Panc1 (cell line): ENCODE data around the gene DECR2. TPM values are rescaled to one million over a fixed set of nuclear protein-coding genes. Genes with fewer than 3 reads are reported as not detected.
A peak's percentile ranks its signal among the peaks of the same experiment; 100 is the strongest.

ENCODE experiments used
- ATAC-seq: fragments of 200-7000 bp; cut with Tn5 transposase; 2 replicates; pipeline ENCODE4 v1.9.1; 2020; ENCODE audit warnings: mild to moderate bottlenecking, moderate library complexity
- BruUV-seq: library from RNA; stranded (reverse); fragments of 400-500 nt; replicated peaks from 2 replicates; lab custom pipeline; 2021; lab: Mats Ljungman, UMichigan
- CTCF ChIA-PET: fragments of 300-600 bp; sonication (Branson Sonifier 250); formaldehyde crosslinking; loops from one replicate; lab custom pipeline; 2022; ENCODE audit warnings: antibody characterized with exemption; lab: Charles Lee
- POLR2A ChIA-PET: fragments of 300-600 bp; sonication (Branson Sonifier 250); formaldehyde crosslinking; loops from one replicate; lab custom pipeline; 2022; ENCODE audit warnings: antibody characterized with exemption; lab: Charles Lee
- DNase-seq: peaks from one replicate; pipeline ENCODE4 v3.0.0-alpha.2; 2010; ENCODE audit warnings: low read depth, low spot score
- H3K27ac ChIP-seq: 2 replicates; pipeline ENCODE4 v1.5.1; 2011; ENCODE audit warnings: mild to moderate bottlenecking, low read length, inconsistent platforms
- H3K27me3 ChIP-seq: fragments of 200-500 bp; sonication (Bioruptor generic); 2 replicates; pipeline ENCODE4 v1.6.0; 2014; ENCODE audit warnings: low read length, inconsistent platforms; ENCODE audit not compliant: control insufficient read depth, insufficient read depth
- H3K36me3 ChIP-seq: fragments of 200-500 bp; sonication (Bioruptor generic); 2 replicates; pipeline ENCODE4 v1.5.1; 2014; ENCODE audit warnings: inconsistent platforms, mild to moderate bottlenecking, low read length, moderate library complexity; ENCODE audit not compliant: control insufficient read depth, insufficient read depth
- H3K4me1 ChIP-seq: 2 replicates; pipeline ENCODE4 v1.5.1; 2011; ENCODE audit warnings: inconsistent platforms, mild to moderate bottlenecking, low read length, moderate library complexity; ENCODE audit not compliant: control insufficient read depth, insufficient read depth
- H3K4me3 ChIP-seq, 2 experiments: 2 replicates each; pipeline ENCODE4 v1.5.1; 2011 to 2012; ENCODE audit warnings: low read depth in 2 of 2, low read length in 2 of 2, mild to moderate bottlenecking in 2 of 2, inconsistent platforms in 1 of 2, moderate library complexity in 1 of 2
- H3K9me3 ChIP-seq: fragments of 200-500 bp; sonication (Bioruptor generic); 2 replicates; pipeline ENCODE4 v1.5.1; 2014; ENCODE audit warnings: low read depth, mild to moderate bottlenecking, inconsistent platforms, low read length, moderate library complexity; ENCODE audit not compliant: control insufficient read depth, insufficient read depth
- CTCF ChIP-seq: fragments of 450-650 bp; IDR thresholded peaks from 2 replicates; pipeline ENCODE4 v1.5.1; 2017; ENCODE audit warnings: mild to moderate bottlenecking
- POLR2AphosphoS5 ChIP-seq: IDR thresholded peaks from 2 replicates; pipeline ENCODE4 v1.6.1; 2012; ENCODE audit warnings: mild to moderate bottlenecking, low read depth, low read length, moderate library complexity
- REST ChIP-seq, 2 experiments: IDR thresholded peaks; 2 replicates each; pipeline ENCODE4 v1.6.1; 2011 to 2012; ENCODE audit warnings: low read depth in 2 of 2, control low read depth in 1 of 2, low read length in 1 of 2, mild to moderate bottlenecking in 1 of 2, moderate library complexity in 1 of 2; ENCODE audit not compliant: insufficient read depth in 1 of 2
- SIN3A ChIP-seq: IDR thresholded peaks from 2 replicates; pipeline ENCODE4 v1.6.1; 2012; ENCODE audit warnings: low read depth, mild to moderate bottlenecking, low read length, moderate library complexity, borderline replicate concordance; ENCODE audit not compliant: insufficient read depth
- TCF7L2 ChIP-seq: IDR thresholded peaks from 2 replicates; pipeline ENCODE4 v1.6.1; 2011; ENCODE audit warnings: mild to moderate bottlenecking, low read depth, low read length, inconsistent platforms
- in situ Hi-C: cut with HindIII; loops from 2 replicates; pipeline ENCODE4 v1.10.0; 2016; ENCODE audit warnings: low sequenced_read_pairs, low pct_unique_long_range_greater_than_20kb
- intact Hi-C: fragments of 100-400 bp; cut with micrococcal nuclease; formaldehyde crosslinking; loops from one replicate; pipeline ENCODE4 v1.10.0; 2022; ENCODE audit not compliant: unreplicated experiment
- total RNA-seq: library from RNA; stranded (reverse); gene quantifications from one replicate; pipeline ENCODE4 v1.2.1, GENCODE V29; 2021; ENCODE audit not compliant: unreplicated experiment

DECR2 gene
- total RNA-seq, 1 experiment from 2014 or later = 92.7 TPM

GRCh38 chr16:353404-354290, 48.0 kb upstream of the DECR2 start:
- peak; percentile 9; the same call in 1 of the 2 replicates for ATAC-seq

More at GRCh38 chr16:353404-354290, 48.0 kb upstream of the DECR2 start:
- no TSS peak for BruUV-seq
- TF ChIP-seq CTCF (no peak), SIN3A (no peak), REST (IDR thresholded peaks at IDR 0.05; ENCODE audit: insufficient read depth in 1 of 2, low read depth in 2 of 2, low read length in 1 of 2) (no peak), TCF7L2 (no peak), POLR2AphosphoS5 (no peak)
- POLR2A ChIA-PET = interaction anchor here (0.6 kb wide), 2 partner anchors 12 to 133 kb away, joined by 3 to 4 read pairs; no protein-coding TSS in a partner anchor
- no peaks in the 10 kb centered on the region for H3K9me3 ChIP-seq
- intact Hi-C loops = no loop called here
- H3K4me1 ChIP-seq = peaks cover 8% of the 10 kb centered on the region
- no peaks in the 10 kb centered on the region for H3K27me3 ChIP-seq
- in situ Hi-C loops = no loop called here
- peak overlapping the region; percentile 34; the same call in 1 of the 2 replicates for H3K27ac ChIP-seq
- no peak for DNase-seq
- H3K36me3 ChIP-seq = no peaks in the 10 kb centered on the region
- CTCF ChIA-PET = interaction anchor here (0.6 to 1.0 kb wide), 8 partner anchors 9 to 1642 kb away, joined by 3 to 6 read pairs (median 3); no protein-coding TSS in a partner anchor
- H3K4me3 ChIP-seq = peak overlapping the region; percentile 45 to 54
